ENCODE measurements around the gene UBN1.

GRCh38 chr16:4927661-4928060 is 80.4 kb downstream of the UBN1 start:
- TF ChIP-seq CTCF (IDR thresholded peaks at IDR 0.05) (no peak), POLR2A (IDR thresholded peaks at IDR 0.05) (no peak)

Data from testis (tissue), 2 donors.